GM10847 (cell line): Measurements from ENCODE around the gene YWHAB.

Source experiments
- POLR2A ChIP-seq: IDR thresholded peaks from 2 replicates; pipeline ENCODE4 v1.6.1; 2011; ENCODE audit not compliant: insufficient read length; ENCODE audit errors: extremely low read depth

Gene YWHAB

DNA sequence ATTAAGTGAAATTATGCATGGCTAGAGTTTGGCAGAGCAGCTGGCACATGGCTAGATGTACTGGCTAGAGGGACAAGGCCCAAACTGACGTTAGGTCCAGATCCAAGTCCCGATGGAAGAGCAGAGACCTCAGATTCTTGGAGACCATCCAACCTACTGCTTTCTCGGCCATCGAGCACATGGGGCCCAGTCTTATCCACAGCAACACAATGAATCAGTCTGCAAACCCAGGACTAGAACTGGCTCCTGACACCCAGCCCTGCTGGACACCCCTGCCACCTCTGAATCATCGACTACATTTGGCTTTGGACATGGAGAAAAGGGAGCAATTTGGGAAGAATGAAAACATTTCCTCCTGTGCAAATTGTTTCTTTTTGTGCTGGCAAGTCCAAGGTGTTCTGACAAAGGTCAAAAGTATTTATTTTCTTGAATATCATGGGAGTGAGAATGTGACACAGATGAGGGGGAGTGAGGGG lies 23.9 kb upstream of the YWHAB start:
- TF ChIP-seq POLR2A = no peak

DNA sequence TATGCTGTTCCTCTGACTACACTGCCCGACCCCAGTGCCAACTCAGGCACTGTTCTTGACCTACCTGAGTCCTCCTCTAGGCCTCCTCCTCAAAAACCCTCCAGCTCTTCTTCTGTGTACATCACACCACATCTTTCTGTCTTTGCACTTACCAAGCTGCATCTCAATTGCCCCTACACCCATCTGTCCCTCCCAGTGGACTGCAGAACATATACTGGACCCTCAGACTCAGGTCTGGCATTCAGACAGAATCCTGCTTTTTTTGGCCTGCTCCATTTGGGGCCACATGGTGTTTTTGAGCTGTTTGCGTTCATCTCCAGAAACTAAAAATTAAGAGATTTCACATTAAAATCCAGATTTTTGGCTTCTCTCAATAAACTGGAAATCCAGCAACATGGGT lies 23.2 kb upstream of the YWHAB start:
- TF ChIP-seq POLR2A = no peak

DNA sequence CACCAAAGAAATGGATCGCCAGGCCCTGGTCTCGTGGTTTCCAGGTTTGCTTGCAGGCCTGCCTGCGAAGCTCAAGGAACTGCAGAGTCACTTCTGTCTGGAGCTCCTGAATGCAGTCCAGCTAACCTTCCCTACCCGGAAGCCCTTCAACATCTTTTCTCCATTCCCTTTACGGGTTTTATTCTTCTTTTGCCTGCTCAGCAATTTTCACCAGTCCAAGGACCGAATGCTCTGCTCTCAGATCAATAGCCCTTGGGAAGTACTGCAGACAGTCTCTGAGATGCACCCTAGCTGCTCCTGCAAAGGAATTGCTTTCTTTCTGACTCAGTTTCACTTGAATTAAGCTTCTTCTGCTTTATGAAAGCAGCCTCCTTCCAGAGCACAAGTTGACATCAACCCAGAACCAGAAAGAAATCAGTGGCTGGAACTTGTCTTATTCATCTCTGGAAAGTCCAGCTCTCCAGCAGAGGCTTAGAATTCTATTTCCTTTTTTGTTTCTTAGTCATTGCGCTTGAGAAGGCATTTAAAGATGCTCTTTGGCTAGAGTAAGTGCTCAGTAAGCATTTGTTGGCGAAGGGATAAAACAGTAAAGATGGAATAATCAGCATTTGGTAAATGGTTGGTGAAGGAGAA lies 18.7 kb upstream of the YWHAB start:
- no peak for TF ChIP-seq POLR2A

DNA sequence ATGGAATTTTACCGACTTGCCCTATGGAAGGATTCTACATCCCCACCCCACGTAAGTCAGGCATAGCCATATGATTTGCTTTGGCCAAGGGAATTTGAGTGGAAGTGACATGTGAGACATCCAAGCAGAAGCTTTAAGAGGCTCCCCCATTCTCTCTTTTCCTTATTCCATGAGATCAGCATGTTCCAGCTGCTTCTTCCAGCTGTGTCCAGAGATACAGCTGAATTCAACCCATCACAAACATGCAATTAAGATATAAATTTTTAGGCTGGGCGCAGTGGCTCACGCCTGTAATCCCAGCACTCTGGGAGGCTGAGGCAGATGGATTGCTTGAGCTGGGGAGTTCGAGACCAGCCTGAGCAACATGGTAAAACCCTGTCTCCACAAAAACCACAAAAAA lies 16.0 kb upstream of the YWHAB start:
- no peak for TF ChIP-seq POLR2A

DNA sequence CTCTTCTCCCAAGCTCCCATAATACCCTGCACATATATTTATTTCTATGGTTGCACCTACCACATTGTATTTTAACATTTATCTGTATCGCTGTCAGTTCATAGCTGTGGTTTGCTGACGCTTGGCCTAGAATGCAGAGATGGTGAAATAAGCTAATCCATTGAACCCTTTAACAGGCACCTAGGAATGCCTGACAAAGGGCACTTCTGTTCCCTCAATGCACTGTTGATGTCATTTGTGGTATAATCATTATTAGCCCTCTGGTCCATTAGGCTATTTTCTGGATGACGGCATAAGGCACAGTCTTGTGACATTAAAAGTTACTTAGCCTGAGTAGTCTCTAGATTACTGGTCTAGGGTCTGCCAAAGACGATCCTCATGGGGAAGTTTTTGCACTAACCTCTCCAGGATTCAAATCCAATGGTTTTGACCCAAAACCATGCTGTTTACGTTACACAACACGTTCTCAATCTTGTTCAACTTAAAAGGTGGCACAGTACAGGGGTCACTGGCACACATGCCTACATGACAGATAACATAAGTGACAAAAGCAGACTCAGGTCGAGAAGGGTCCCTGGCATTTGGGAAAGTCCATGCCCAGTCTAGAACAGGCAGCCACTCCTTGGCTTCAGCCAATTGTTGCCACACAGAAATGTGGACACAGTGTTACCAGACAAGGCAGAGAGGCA lies 2.1 kb upstream of the YWHAB start:
- no peak for TF ChIP-seq POLR2A

DNA sequence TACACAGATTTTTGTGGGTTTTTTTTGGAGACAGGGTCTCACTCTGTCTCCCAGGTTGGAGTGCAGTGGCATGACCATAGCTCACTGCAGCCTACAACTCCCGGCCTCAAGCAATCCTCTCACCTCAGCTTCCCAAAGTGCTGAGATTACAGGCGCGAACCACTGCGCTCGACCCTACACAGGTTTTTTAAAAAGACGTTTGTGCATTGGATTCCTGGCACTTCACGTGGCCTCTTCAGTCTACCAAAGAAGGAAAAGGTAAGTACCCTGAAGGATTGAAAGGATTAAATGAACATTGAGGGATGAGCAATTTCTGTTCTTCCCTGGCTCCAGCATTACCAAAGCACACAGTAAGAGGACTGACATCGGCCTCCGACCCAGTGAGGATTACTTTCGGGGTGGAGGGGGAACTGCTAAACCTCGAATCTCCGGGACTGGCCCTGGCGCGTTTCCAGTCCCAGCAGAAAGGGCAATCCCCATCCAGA lies 556 bp upstream of the YWHAB start:
- no peak for TF ChIP-seq POLR2A

DNA sequence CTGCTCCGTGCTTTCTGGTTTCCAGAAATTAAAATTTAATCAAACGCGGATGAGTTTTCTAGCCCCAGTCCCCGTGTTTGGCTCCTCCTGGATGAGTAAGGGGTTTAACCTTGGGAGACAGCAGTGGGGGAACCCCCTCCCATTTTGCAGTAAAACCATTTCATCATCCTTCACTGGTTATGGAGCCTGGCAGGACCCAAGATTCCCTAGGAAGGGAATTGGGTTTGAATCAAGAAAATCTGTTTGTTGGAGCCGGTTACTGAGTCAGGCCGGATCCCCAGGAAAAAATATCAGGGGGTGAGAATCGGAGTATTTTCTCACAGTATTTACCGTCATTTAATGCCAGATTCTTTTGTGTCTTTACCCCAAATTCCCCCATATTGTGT lies 754 bp downstream of the YWHAB start:
- no peak for TF ChIP-seq POLR2A

DNA sequence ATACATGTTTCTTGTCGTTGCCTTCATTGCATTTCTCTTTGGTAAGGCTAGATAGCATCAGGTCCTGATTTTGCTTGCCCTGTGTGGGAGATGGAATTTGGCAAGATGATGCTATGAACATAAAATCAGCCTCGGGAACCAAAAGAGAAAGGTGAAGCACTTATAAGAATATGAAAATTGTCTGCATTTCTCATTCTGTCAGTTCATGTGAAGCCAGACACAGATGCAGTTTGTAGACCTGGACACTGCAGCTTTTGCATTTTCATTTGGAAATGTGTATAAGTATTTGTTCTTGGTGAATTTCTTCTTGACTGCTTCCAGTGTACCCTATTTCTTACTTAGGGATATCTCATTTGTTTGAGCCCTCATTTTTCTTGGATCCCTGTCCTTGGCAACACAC lies 1.3 kb downstream of the YWHAB start:
- TF ChIP-seq POLR2A = no peak

DNA sequence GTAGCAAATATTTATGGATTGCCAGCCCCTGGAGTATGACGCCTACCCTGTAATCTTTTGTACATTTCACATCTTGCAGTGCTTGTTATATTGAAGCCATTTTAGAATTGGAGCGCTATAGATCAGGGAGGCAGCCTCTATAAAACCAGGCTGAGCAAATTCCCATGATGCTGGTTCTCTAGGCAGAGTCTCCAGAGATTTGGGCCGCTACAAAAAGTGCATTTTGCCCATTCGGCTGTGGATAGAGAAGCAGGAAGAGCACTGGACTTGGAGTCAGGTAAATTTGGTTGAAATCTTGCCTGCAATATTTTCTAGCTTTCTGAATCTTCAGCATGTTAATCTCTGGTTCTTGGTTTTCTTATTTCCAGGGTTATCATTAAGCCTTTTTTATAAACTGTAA lies 2.0 kb downstream of the YWHAB start:
- no peak for TF ChIP-seq POLR2A

DNA sequence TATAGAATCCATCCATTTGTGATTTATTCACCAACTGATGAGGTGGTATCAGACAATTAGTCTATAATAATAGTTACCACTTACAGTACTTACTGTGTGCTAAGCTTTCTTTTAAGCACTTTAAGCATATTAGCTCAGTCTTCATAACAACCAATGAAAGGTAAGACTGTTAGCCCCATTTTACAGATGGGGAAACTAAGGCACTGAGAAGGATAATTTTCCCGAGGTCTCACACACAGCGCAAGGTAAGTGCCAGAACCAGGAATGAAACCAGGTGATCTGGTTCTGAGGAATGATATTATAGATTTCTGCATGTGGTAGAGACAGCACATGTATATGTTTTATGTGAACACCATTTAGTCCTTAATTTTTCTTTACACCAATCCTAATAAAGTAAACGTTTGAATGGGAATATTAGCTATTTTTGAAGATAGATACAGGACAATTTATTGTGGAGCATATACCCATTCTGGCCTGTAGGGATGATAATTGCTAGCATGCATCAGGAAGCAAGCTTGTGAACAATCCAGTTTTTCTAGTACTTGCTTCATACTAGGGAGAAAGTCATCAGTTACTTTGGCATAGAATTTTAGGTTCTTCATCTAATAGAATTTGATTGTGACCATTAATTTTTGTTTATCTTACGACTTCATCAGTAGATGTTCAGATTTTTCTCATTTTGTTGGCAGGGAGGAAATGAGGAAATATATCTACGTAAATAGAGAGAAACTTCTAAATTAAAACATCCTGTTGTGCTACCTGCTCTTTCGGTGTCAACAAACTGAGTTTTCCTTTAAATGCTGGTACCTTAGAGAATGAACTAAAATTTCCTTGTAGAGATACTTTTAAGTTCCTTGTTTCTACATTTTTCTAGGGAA lies 3.0 kb downstream of the YWHAB start:
- TF ChIP-seq POLR2A = no peak

DNA sequence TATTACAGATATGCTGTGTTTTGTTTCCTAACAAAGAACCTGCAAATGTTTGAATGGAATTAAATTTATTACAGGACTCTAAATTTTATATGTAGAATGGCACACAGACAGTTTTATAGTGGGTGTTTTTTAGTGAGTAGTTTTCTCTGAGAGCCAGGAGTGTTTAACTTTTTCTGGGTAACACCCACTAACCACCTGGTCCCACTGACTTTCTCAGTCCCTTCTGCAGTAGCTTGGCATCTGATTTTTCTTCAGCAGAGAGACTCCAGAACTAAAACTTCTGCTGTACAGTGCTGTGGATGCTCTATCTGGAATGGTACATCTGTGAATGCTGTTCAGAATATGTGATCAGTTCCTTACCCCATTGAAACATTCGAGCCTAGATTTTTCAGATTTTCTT lies 6.3 kb downstream of the YWHAB start:
- TF ChIP-seq POLR2A = no peak

DNA sequence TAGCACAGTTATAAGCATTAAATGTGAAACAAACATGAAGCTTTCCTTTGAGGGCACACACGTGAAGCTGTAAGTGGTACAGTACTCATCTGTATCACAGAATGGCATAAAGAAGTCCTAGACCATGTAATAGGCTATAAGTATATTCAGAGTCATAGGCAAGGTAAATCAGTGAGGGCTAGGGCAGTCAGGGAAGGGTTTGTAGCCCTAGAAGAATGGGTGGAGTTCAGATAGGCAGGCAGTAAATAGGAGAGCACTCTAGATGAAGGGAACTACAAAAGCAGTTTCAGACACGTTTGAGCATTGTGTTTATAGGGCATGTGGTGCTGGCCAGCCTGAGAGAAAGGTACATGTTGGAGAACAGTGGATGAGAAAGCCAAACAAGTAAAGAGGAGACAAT lies 9.5 kb downstream of the YWHAB start:
- TF ChIP-seq POLR2A = no peak

DNA sequence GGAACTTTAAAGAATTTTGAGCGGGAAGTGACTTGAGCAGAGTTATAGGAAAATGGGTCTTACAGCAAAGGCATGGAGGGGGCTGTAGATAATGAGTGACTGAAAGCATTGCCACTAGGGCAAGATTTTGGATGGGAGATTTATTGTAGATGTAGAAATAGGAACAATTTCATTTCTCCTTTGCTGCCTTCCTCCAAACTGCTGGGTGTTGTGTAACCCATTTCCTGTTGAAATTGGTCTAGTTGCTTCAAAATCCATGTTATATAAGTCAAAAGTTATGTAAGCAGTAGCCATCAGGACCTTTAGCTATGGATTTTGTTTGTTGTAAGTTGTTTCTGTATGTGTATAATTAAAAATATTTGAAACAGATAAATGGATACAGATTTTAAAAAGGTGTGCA lies 11.1 kb downstream of the YWHAB start:
- no peak for TF ChIP-seq POLR2A

DNA sequence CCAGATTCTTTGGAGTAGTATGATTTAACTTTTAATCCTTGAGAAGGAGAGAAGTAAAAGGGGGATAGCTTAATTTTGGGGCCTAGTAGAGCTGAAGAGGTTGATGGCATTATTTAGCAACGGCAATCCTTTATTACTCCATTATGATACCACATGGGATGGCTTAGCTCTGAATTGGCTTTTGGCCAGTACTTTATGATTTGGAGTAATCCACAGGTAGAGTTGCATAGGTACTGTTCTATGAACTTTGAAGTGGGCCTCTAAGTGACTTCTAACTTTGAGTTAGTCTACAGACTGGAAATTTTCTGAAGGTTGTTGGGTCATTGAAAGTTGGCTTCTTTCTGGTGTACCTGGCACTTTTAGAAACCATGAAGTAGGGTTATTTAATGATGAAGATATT lies 11.6 kb downstream of the YWHAB start:
- no peak for TF ChIP-seq POLR2A

DNA sequence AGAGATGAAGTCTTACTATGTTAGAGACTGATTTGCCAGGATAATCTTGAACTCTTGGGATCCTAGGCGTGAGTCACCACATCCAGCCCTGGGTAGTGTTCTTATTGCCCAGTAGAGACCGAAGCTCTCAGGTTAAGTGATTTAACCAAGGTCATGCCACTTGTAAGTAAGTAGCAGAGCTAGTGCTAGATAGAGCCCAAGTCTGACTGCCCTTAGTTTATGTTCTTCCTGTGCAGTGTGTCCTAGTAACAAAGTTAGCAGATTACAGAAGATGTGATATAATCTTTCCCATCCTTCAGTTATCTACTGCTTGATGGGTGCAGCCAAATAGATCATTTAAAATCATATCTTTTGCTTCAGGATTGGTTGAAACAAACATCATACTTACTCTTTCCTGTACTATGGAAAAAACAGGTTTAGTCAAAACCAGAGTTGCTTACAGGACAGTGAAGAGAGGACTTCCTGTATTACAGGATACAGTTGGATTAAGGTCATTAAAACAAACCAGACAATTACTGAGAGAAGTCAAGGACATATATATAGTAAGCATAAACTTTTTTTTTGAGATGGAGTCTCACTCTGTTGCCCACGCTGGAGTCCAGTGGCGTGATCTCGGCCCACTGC lies 14.8 kb downstream of the YWHAB start:
- TF ChIP-seq POLR2A = no peak
